CD14-positive monocyte (primary cell): Measurements from ENCODE around the gene PSMD9. TPM values are rescaled to one million over a fixed set of nuclear protein-coding genes. Genes with fewer than 3 reads are reported as not detected.

ENCODE experiments used
- DNase-seq, 3 donors: peaks; one replicate each; pipeline ENCODE4 v3.0.0-alpha.2; 2011 to 2022
- H2AFZ ChIP-seq: 2 replicates; pipeline ENCODE4 v1.6.0; 2012; ENCODE audit warnings: mild to moderate bottlenecking, low read depth, low read length, inconsistent platforms; ENCODE audit not compliant: insufficient read depth, poor library complexity, severe bottlenecking
- H3K27ac ChIP-seq, 2 donors: 1 replicate in 1 of 2; 2 replicates in 1 of 2; pipeline ENCODE4 v1.5.1; 2012 to 2013; ENCODE audit warnings: low read length in 2 of 2, control low read depth in 1 of 2, inconsistent platforms in 1 of 2, low read depth in 1 of 2, mild to moderate bottlenecking in 1 of 2
- H3K27me3 ChIP-seq, 2 donors: one replicate each; pipeline versions ENCODE4 v1.6.0 to v1.6.1; 2011 to 2013; ENCODE audit warnings: low read length in 2 of 2; ENCODE audit not compliant: control insufficient read depth in 2 of 2, insufficient read depth in 2 of 2
- H3K36me3 ChIP-seq, 2 donors: replicated peaks in 1 of 2; 1 replicate in 1 of 2; 2 replicates in 1 of 2; pipeline versions ENCODE4 v1.5.1 to v1.6.1; 2012 to 2013; ENCODE audit warnings: low read length in 2 of 2, control low read depth in 1 of 2, inconsistent platforms in 1 of 2, mild to moderate bottlenecking in 1 of 2; ENCODE audit not compliant: insufficient read depth in 2 of 2, control insufficient read depth in 1 of 2
- H3K4me1 ChIP-seq, 2 donors: 1 replicate in 1 of 2; 2 replicates in 1 of 2; pipeline versions ENCODE4 v1.5.1 to v1.6.1; 2012 to 2013; ENCODE audit warnings: low read length in 2 of 2, control low read depth in 1 of 2, inconsistent platforms in 1 of 2, mild to moderate bottlenecking in 1 of 2, moderate library complexity in 1 of 2; ENCODE audit not compliant: insufficient read depth in 2 of 2, control insufficient read depth in 1 of 2
- H3K4me2 ChIP-seq: replicated peaks from 2 replicates; pipeline ENCODE3; 2012; ENCODE audit warnings: low read length, moderate library complexity, mild to moderate bottlenecking; ENCODE audit not compliant: poor library complexity, severe bottlenecking; ENCODE audit errors: extremely low read depth
- H3K4me3 ChIP-seq, 3 experiments: fragments of 200-600 bp in 1 of 3; sonication (generic) in 1 of 3; replicated peaks in 1 of 3; 1 replicate in 2 of 3; 2 replicates in 1 of 3; pipeline ENCODE4 v1.5.1; 2011 to 2013; ENCODE audit warnings: low read length in 3 of 3, mild to moderate bottlenecking in 3 of 3, control low read depth in 2 of 3, low read depth in 2 of 3, inconsistent platforms in 1 of 3, moderate library complexity in 1 of 3
- H3K79me2 ChIP-seq: 2 replicates; pipeline ENCODE4 v1.6.0; 2012; ENCODE audit warnings: mild to moderate bottlenecking, control low read depth, inconsistent platforms, low read length, moderate library complexity; ENCODE audit not compliant: insufficient read depth
- H3K9ac ChIP-seq: 2 replicates; pipeline ENCODE4 v1.6.0; 2017; ENCODE audit warnings: low read length, mild to moderate bottlenecking; ENCODE audit not compliant: insufficient read depth, poor library complexity, severe bottlenecking
- H3K9me3 ChIP-seq, 2 donors: replicated peaks in 1 of 2; 1 replicate in 1 of 2; 2 replicates in 1 of 2; pipeline versions ENCODE4 v1.5.1 to v1.6.1; 2012 to 2013; ENCODE audit warnings: low read length in 2 of 2, control low read depth in 1 of 2; ENCODE audit not compliant: control insufficient read depth in 1 of 2, insufficient read depth in 1 of 2
- H4K20me1 ChIP-seq: 2 replicates; pipeline ENCODE4 v1.6.0; 2012; ENCODE audit warnings: mild to moderate bottlenecking, low read length, control low read depth, moderate library complexity; ENCODE audit not compliant: insufficient read depth
- H3K27ac Mint-ChIP-seq, 7 donors: one replicate each; pipeline ENCODE4 v1.8.0; 2020; ENCODE audit warnings: mild to moderate bottlenecking in 7 of 7, mixed read lengths in 7 of 7, moderate library complexity in 6 of 7, inconsistent platforms in 2 of 7
- H3K27me3 Mint-ChIP-seq, 3 donors: one replicate each; pipeline ENCODE4 v1.8.0; 2021 to 2022; ENCODE audit warnings: low read depth in 3 of 3, mild to moderate bottlenecking in 3 of 3, mixed read lengths in 3 of 3, moderate library complexity in 3 of 3, inconsistent platforms in 1 of 3
- H3K36me3 Mint-ChIP-seq, 2 donors: one replicate each; pipeline ENCODE4 v1.8.0; 2020; ENCODE audit warnings: mixed read lengths in 2 of 2, inconsistent platforms in 1 of 2, mild to moderate bottlenecking in 1 of 2
- H3K4me1 Mint-ChIP-seq: one replicate; pipeline ENCODE4 v1.8.0; 2020; ENCODE audit warnings: mild to moderate bottlenecking, mixed read lengths
- H3K4me3 Mint-ChIP-seq, 2 donors: one replicate each; pipeline ENCODE4 v1.8.0; 2020; ENCODE audit warnings: mild to moderate bottlenecking in 2 of 2, mixed read lengths in 2 of 2, moderate library complexity in 1 of 2
- H3K9me3 Mint-ChIP-seq, 7 donors: one replicate each; pipeline ENCODE4 v1.8.0; 2020 to 2022; ENCODE audit warnings: mixed read lengths in 7 of 7, mild to moderate bottlenecking in 6 of 7, moderate library complexity in 6 of 7, inconsistent platforms in 2 of 7
- WGBS: methylation state at CpG from one replicate; pipeline ENCODE4 v1.1.5; 2013; ENCODE audit warnings: missing lambda C conversion rate; ENCODE audit not compliant: insufficient coverage; 5-methylcytosine and 5-hydroxymethylcytosine counted together
- intact Hi-C, 2 donors: fragments of 100-400 bp; cut with micrococcal nuclease; formaldehyde crosslinking; loops; one replicate each; pipeline versions ENCODE4 v1.15.0 to v1.15.1; 2023
- polyA plus RNA-seq, 3 donors: library from polyadenylated mRNA; depleted of rRNA in 1 of 3; unstranded in 2 of 3; stranded (reverse) in 1 of 3; fragments of 300-500 nt in 2 of 3; fragments of >200 nt in 1 of 3; fragmentation: Illumina TruSeq in 2 of 3; gene quantifications; 1 replicate in 2 of 3; 2 replicates in 1 of 3; pipeline ENCODE4 v1.2.3, GENCODE V29; 2012 to 2021
- TF ChIP-seq, protein P1 (sequence below): fragments of 200-600 bp; IDR thresholded peaks from one replicate; pipeline ENCODE4 v1.8.0; 2022; ENCODE audit warnings: antibody characterized with exemption, mild to moderate bottlenecking

The PSMD9 gene
- polyA plus RNA-seq, 3 donors: 89.6 to 135 (median 93.3) TPM

DNA sequence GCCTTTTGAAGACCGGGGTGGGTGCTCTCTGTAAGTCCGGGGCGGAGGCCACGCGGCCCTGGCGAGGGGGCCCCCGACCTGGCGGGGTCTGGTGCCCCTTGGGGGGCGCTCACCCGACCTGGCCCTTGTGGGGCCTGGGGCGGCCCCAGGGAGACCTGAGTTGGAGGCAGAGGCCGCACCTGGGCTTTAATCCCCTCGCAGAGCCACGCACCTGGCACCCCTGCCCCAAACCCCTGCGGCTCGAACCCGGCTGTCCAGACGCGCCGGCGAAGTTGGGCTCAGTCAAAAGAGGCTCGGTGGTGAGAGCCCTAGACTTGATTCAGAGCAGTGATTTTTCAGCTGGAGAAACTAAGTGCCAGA is 30.1 kb downstream of the PSMD9 start:
- Histone ChIP-seq H3K4me1 (peaks cover 21 to 23% of the 10 kb centered on the region in 2 donors), H3K79me2 (no peaks in the 10 kb centered on the region), H4K20me1 (no peaks in the 10 kb centered on the region), H3K36me3 (peaks cover 32 to 34% of the 10 kb centered on the region in 2 donors), H3K27me3 (no peaks in the 10 kb centered on the region), H3K9me3 (no peaks in the 10 kb centered on the region), H3K9ac (peak overlapping the region; percentile 55), H3K4me2 (peak overlapping the region; percentile 80), H3K4me3 (peak overlapping the region in 1 of 3 experiments; percentile 74), H3K27ac (no peak overlapping the region), H2AFZ (peak overlapping the region; percentile 82)
- intact Hi-C loops: no loop called here
- H3K27ac Mint-ChIP-seq: peak overlapping the region in 3 of 7 donors; percentile 52 to 86 (median 80)
- TF ChIP-seq, protein P1, sequence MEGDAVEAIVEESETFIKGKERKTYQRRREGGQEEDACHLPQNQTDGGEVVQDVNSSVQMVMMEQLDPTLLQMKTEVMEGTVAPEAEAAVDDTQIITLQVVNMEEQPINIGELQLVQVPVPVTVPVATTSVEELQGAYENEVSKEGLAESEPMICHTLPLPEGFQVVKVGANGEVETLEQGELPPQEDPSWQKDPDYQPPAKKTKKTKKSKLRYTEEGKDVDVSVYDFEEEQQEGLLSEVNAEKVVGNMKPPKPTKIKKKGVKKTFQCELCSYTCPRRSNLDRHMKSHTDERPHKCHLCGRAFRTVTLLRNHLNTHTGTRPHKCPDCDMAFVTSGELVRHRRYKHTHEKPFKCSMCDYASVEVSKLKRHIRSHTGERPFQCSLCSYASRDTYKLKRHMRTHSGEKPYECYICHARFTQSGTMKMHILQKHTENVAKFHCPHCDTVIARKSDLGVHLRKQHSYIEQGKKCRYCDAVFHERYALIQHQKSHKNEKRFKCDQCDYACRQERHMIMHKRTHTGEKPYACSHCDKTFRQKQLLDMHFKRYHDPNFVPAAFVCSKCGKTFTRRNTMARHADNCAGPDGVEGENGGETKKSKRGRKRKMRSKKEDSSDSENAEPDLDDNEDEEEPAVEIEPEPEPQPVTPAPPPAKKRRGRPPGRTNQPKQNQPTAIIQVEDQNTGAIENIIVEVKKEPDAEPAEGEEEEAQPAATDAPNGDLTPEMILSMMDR: no peak
- peak overlapping the region in 1 of 2 donors; percentile 79 for H3K4me3 Mint-ChIP-seq
- H3K36me3 Mint-ChIP-seq: peaks cover 21 to 45% of the 10 kb centered on the region in 2 donors
- peaks cover 0 to 3% (median 0%) of the 10 kb centered on the region in 3 donors for H3K27me3 Mint-ChIP-seq
- 36% methylated on average over 20 of the region's 22 CpGs for WGBS
- no peak for DNase-seq
- peaks cover 20% of the 10 kb centered on the region for H3K4me1 Mint-ChIP-seq
- H3K9me3 Mint-ChIP-seq: no peaks in the 10 kb centered on the region

DNA sequence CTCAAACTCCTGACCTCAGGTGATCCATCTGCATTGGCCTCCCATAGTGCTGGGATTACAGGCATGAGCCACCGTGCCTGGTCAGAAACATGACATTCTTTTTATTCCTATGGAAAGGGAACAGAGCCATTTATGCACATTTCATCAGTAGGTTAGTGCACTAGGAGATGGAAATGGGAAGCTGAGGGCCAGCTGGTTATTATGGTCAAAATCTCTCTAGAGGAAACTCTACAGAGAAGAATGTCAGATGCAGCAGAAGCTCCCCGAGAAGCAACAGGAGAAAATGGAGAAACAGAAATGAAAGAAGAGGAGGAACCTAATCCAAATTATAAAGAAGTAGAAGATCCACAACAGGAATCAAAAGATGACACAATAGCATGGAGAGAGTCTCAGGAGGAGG is 32.5 kb downstream of the PSMD9 start:
- Histone ChIP-seq H3K79me2 (no peaks in the 10 kb centered on the region), H3K4me2 (no peak overlapping the region), H2AFZ (no peak overlapping the region), H3K9ac (no peak overlapping the region), H3K27ac (peak overlapping the region in 1 of 2 donors; percentile 50), H3K27me3 (no peaks in the 10 kb centered on the region), H3K4me3 (no peak overlapping the region), H4K20me1 (no peaks in the 10 kb centered on the region), H3K36me3 (peaks cover 12 to 15% of the 10 kb centered on the region in 2 donors), H3K9me3 (no peaks in the 10 kb centered on the region), H3K4me1 (peaks cover 21 to 23% of the 10 kb centered on the region in 2 donors)
- WGBS: no CpG with 5 or more reads among the region's 2 CpGs
- peak overlapping the region in 6 of 7 donors; percentile 35 to 84 (median 60) for H3K27ac Mint-ChIP-seq
- DNase-seq: peak in 1 of 3 donors; percentile 12
- H3K9me3 Mint-ChIP-seq: no peaks in the 10 kb centered on the region
- H3K4me3 Mint-ChIP-seq: peak overlapping the region in 1 of 2 donors; percentile 13
- intact Hi-C loops: no loop called here
- peaks cover 0 to 4% (median 3%) of the 10 kb centered on the region in 3 donors for H3K27me3 Mint-ChIP-seq
- TF ChIP-seq, protein P1: no peak
- peaks cover 13 to 22% of the 10 kb centered on the region in 2 donors for H3K36me3 Mint-ChIP-seq
- peaks cover 22% of the 10 kb centered on the region for H3K4me1 Mint-ChIP-seq
